Endodermal cell (in vitro differentiated cells): ENCODE results near the gene ROR2. TPM values are rescaled to one million over a fixed set of nuclear protein-coding genes. Genes with fewer than 3 reads are reported as not detected.

ENCODE experiments used
- DNase-seq: peaks from one replicate; pipeline ENCODE4 v3.0.0-alpha.2; 2017
- H3K27ac ChIP-seq: 2 replicates; pipeline ENCODE4 v1.5.1; 2013; ENCODE audit warnings: mild to moderate bottlenecking, low read depth, low read length, moderate library complexity
- H3K27me3 ChIP-seq: 2 replicates; pipeline ENCODE4 v1.6.1; 2013; ENCODE audit warnings: mild to moderate bottlenecking, low read length, moderate library complexity; ENCODE audit not compliant: insufficient read depth, control insufficient read depth, poor library complexity, severe bottlenecking
- H3K36me3 ChIP-seq: 2 replicates; pipeline ENCODE4 v1.7.0; 2013; ENCODE audit warnings: mild to moderate bottlenecking, low read length, moderate library complexity; ENCODE audit not compliant: control insufficient read depth, insufficient read depth
- H3K4me1 ChIP-seq: one replicate; pipeline ENCODE4 v1.7.0; 2013; ENCODE audit warnings: low read length; ENCODE audit not compliant: control insufficient read depth, insufficient read depth
- H3K4me3 ChIP-seq: 2 replicates; pipeline ENCODE4 v1.5.1; 2013; ENCODE audit warnings: mild to moderate bottlenecking, low read length, moderate library complexity
- H3K9ac ChIP-seq: 2 replicates; pipeline ENCODE4 v1.6.1; 2013; ENCODE audit warnings: mild to moderate bottlenecking, low read length, moderate library complexity; ENCODE audit not compliant: poor library complexity, severe bottlenecking; ENCODE audit errors: extremely low read depth
- H3K9me3 ChIP-seq: 2 replicates; pipeline ENCODE4 v1.6.1; 2013; ENCODE audit warnings: mild to moderate bottlenecking, low read length, moderate library complexity; ENCODE audit not compliant: control insufficient read depth
- H3K27ac Mint-ChIP-seq: 2 replicates; pipeline ENCODE4 v1.8.0; 2020; ENCODE audit warnings: mixed read lengths
- H3K27me3 Mint-ChIP-seq: 2 replicates; pipeline ENCODE4 v1.8.0; 2021; ENCODE audit warnings: mild to moderate bottlenecking, mixed read lengths; ENCODE audit not compliant: insufficient read depth
- H3K36me3 Mint-ChIP-seq: 2 replicates; pipeline ENCODE4 v1.8.0; 2020; ENCODE audit warnings: low read depth, mixed read lengths
- H3K4me1 Mint-ChIP-seq: 2 replicates; pipeline ENCODE4 v1.8.0; 2020; ENCODE audit warnings: mixed read lengths
- H3K4me3 Mint-ChIP-seq: 2 replicates; pipeline ENCODE4 v1.8.0; 2020; ENCODE audit warnings: mild to moderate bottlenecking, moderate library complexity, mixed read lengths
- H3K9me3 Mint-ChIP-seq: 2 replicates; pipeline ENCODE4 v1.8.0; 2020; ENCODE audit warnings: mild to moderate bottlenecking, mixed read lengths
- WGBS, 2 experiments: methylation state at CpG; one replicate each; pipeline versions ENCODE4 v1.1.5 to v1.1.7; 2013; ENCODE audit warnings: missing lambda C conversion rate in 2 of 2, mixed read lengths in 1 of 2; ENCODE audit not compliant: insufficient coverage in 1 of 2, insufficient read length in 1 of 2; 5-methylcytosine and 5-hydroxymethylcytosine counted together
- total RNA-seq, 2 donors: library from RNA; stranded (reverse); fragmentation: NEBNext Ultra II Directional in 1 of 2; extraction: Animal tissue kit (Norgen Biotek cat#: 25700) in 1 of 2; gene quantifications; 2 replicates in 1 of 2; 3 replicates in 1 of 2; pipeline ENCODE4 v1.2.1, GENCODE V29; 2021
- TF ChIP-seq, protein P1 (sequence below): fragments of 200-600 bp; sonication (generic); conservative IDR thresholded peaks from 2 replicates; pipeline ENCODE4 v1.5.0; 2021; ENCODE audit warnings: antibody characterized with exemption, mild to moderate bottlenecking

ROR2 gene
- total RNA-seq, 2 donors from 2014 or later, result 104 to 160 TPM

DNA sequence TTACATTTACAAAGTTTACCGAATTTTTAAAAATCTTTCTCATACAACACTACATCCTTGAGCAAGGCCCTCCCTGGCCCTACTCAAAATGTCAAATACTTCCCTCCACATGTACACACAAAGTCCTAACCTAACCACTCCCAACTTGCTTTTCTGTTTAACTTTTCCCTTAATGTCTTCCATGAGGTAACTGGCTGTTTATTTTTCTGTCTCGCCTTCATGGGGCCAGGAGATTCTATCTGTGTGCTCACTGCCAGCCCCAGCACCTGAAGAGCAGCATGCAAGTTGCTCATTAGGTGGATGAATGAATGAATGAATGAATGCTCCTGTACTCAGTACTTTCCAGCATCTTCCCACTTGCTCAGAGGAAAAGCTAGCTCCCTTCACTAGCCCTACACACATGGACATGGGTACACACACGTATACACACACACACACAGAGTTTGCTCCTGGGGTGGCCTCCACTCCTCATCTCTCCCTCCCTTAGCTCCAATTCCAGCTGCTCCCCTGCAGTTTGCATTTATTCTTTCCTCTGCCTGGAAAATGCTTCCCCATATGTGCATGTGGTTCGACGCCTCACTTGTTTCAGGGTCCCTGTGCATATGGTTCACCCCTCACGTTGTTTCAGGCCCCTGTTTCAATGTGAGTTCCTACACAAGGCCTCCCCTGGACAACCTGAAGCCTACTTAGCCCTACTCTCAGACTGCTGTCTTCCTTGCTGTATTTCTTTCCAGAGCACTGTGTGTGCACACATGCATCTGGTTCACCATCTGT is 165.2 kb downstream of the ROR2 start:
- no peak overlapping the region for H3K9ac ChIP-seq
- H3K27me3 ChIP-seq, result no peaks in the 10 kb centered on the region
- no peak overlapping the region for H3K4me3 Mint-ChIP-seq
- no peaks in the 10 kb centered on the region for H3K27me3 Mint-ChIP-seq
- H3K4me1 Mint-ChIP-seq, result peaks cover 18% of the 10 kb centered on the region
- H3K9me3 ChIP-seq, result peaks cover 20% of the 10 kb centered on the region
- no peak overlapping the region for H3K27ac Mint-ChIP-seq
- H3K36me3 ChIP-seq, result peaks cover 87% of the 10 kb centered on the region
- H3K4me1 ChIP-seq, result no peaks in the 10 kb centered on the region
- peaks cover 14% of the 10 kb centered on the region for H3K9me3 Mint-ChIP-seq
- H3K36me3 Mint-ChIP-seq, result peaks cover 63% of the 10 kb centered on the region
- H3K27ac ChIP-seq, result no peak overlapping the region
- TF ChIP-seq, protein P1, sequence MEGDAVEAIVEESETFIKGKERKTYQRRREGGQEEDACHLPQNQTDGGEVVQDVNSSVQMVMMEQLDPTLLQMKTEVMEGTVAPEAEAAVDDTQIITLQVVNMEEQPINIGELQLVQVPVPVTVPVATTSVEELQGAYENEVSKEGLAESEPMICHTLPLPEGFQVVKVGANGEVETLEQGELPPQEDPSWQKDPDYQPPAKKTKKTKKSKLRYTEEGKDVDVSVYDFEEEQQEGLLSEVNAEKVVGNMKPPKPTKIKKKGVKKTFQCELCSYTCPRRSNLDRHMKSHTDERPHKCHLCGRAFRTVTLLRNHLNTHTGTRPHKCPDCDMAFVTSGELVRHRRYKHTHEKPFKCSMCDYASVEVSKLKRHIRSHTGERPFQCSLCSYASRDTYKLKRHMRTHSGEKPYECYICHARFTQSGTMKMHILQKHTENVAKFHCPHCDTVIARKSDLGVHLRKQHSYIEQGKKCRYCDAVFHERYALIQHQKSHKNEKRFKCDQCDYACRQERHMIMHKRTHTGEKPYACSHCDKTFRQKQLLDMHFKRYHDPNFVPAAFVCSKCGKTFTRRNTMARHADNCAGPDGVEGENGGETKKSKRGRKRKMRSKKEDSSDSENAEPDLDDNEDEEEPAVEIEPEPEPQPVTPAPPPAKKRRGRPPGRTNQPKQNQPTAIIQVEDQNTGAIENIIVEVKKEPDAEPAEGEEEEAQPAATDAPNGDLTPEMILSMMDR, result no peak
- 89 to 93% methylated on average over 5 to 6 of the region's 6 CpGs for WGBS, 2 experiments
- H3K4me3 ChIP-seq, result no peak overlapping the region
- peak; percentile 24 for DNase-seq

GRCh38 chr9:91783876-91784672 is 166.0 kb downstream of the ROR2 start:
- H3K9ac ChIP-seq, result no peak overlapping the region
- peaks cover 14% of the 10 kb centered on the region for H3K9me3 Mint-ChIP-seq
- H3K27me3 ChIP-seq, result no peaks in the 10 kb centered on the region
- peak; percentile 32 for DNase-seq
- no peak overlapping the region for H3K4me3 Mint-ChIP-seq
- H3K4me1 ChIP-seq, result no peaks in the 10 kb centered on the region
- no peak overlapping the region for H3K4me3 ChIP-seq
- no peak overlapping the region for H3K27ac ChIP-seq
- 95 to 98% methylated on average over 7 to 14 of the region's 14 CpGs for WGBS, 2 experiments
- H3K27ac Mint-ChIP-seq, result peak overlapping the region; percentile 48
- peaks cover 18% of the 10 kb centered on the region for H3K4me1 Mint-ChIP-seq
- TF ChIP-seq, protein P1, result no peak
- H3K27me3 Mint-ChIP-seq, result no peaks in the 10 kb centered on the region
- H3K36me3 ChIP-seq, result peaks cover 86% of the 10 kb centered on the region
- H3K9me3 ChIP-seq, result peaks cover 13% of the 10 kb centered on the region
- H3K36me3 Mint-ChIP-seq, result peaks cover 65% of the 10 kb centered on the region

DNA sequence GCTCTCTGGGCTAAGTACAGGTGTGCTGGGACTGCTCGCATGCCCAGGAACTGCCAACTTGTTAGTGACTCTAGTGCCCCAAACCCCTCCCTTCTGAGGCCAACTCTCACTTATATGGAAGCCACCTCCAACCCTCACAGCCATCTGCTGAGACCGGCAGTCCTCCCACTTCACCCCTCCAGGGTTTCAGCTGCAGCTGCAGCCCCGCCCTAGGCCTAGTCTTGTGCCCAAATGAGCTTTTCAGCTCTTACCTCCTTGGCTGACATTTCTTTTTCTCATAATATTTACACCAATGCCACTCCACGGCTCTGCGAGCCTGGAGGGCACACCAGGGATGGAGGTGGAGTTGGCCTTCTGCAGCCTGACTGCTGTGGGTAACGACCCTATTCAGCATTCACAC is 166.6 kb downstream of the ROR2 start:
- no peak overlapping the region for H3K4me3 Mint-ChIP-seq
- H3K36me3 Mint-ChIP-seq, result peaks cover 65% of the 10 kb centered on the region
- Histone ChIP-seq H3K27me3 (no peaks in the 10 kb centered on the region), H3K9me3 (peaks cover 6% of the 10 kb centered on the region), H3K27ac (no peak overlapping the region), H3K9ac (no peak overlapping the region), H3K4me1 (no peaks in the 10 kb centered on the region), H3K4me3 (no peak overlapping the region), H3K36me3 (peaks cover 82% of the 10 kb centered on the region)
- peaks cover 19% of the 10 kb centered on the region for H3K4me1 Mint-ChIP-seq
- DNase-seq, result peak; percentile 20
- TF ChIP-seq, protein P1, result no peak
- H3K27ac Mint-ChIP-seq, result peak overlapping the region; percentile 48
- H3K9me3 Mint-ChIP-seq, result peaks cover 9% of the 10 kb centered on the region
- no peaks in the 10 kb centered on the region for H3K27me3 Mint-ChIP-seq
- WGBS, 2 experiments, result 93 to 100% methylated on average over 3 to 6 of the region's 6 CpGs
